ENCODE results near the gene UROC1.

UROC1 gene

DNA sequence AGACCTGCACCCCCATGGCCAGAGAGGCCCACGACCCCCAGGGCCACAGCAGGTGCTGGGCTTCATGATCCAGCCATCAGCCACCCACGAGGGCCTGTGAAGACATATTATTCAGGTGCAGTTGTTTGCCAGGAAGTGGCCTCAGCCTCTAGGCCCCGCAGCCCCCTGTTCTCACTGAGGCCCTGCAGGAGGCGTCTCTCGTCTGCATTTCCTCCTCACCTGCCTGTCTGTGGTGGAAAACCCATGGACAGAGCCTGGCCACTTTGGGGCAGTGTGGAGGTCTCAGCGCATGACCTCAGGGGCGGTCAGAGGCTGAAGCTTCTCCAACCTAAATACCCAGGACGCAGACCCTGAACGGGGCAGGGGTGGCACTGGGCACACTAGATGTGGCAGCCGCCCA lies 18.6 kb downstream of the UROC1 start:
- Histone ChIP-seq H3K4me1 (ENCODE audit: control insufficient read depth, insufficient read depth, low read depth, low read length) (peaks cover 2% of the 10 kb centered on the region), H3K4ac (ENCODE audit: low read depth in 1 of 2, low read length in 2 of 2) (no peak overlapping the region), H3K27me3 (ENCODE audit: control insufficient read depth in 1 of 2, insufficient read depth in 1 of 2, low read length in 2 of 2) (peaks cover 4 to 18% of the 10 kb centered on the region in 2 experiments), H3K79me1 (replicated peaks; ENCODE audit: low read length, poor library complexity, severe bottlenecking) (no peaks in the 10 kb centered on the region), H2BK15ac (ENCODE audit: low read depth, poor library complexity, severe bottlenecking) (no peak overlapping the region), H2AK5ac (ENCODE audit: low read length, severe bottlenecking) (no peak overlapping the region), H2BK12ac (ENCODE audit: low read length in 2 of 2) (no peak overlapping the region), H2BK120ac (ENCODE audit: low read depth, low read length) (no peak overlapping the region), H4K91ac (ENCODE audit: low read length) (no peak overlapping the region), H2BK5ac (ENCODE audit: low read depth, low read length, poor library complexity, severe bottlenecking) (no peak overlapping the region), H3K9ac (ENCODE audit: low read length) (no peak overlapping the region), H3K14ac (ENCODE audit: low read length in 2 of 2) (no peak overlapping the region), H3K23ac (ENCODE audit: low read length in 2 of 2) (no peak overlapping the region), H3K4me3 (ENCODE audit: insufficient read depth in 1 of 2, low read depth in 1 of 2, low read length in 2 of 2) (no peak overlapping the region), H3K4me2 (ENCODE audit: low read length, poor library complexity, severe bottlenecking) (no peak overlapping the region), H3K9me3 (ENCODE audit: control insufficient read depth, low read length) (no peaks in the 10 kb centered on the region), H4K8ac (ENCODE audit: low read length) (no peak overlapping the region), H2AFZ (ENCODE audit: low read depth, low read length) (no peak overlapping the region), H3K18ac (ENCODE audit: low read depth in 1 of 2, low read length in 2 of 2) (no peak overlapping the region), H3K27ac (ENCODE audit: low read length, poor library complexity, severe bottlenecking) (no peak overlapping the region), H3K36me3 (ENCODE audit: control insufficient read depth in 1 of 2, insufficient read depth in 2 of 2, low read depth in 1 of 2, low read length in 2 of 2) (no peaks in the 10 kb centered on the region)
- WGBS = 73% methylated on average over 10 of the region's 10 CpGs
- no peak for DNase-seq

DNA sequence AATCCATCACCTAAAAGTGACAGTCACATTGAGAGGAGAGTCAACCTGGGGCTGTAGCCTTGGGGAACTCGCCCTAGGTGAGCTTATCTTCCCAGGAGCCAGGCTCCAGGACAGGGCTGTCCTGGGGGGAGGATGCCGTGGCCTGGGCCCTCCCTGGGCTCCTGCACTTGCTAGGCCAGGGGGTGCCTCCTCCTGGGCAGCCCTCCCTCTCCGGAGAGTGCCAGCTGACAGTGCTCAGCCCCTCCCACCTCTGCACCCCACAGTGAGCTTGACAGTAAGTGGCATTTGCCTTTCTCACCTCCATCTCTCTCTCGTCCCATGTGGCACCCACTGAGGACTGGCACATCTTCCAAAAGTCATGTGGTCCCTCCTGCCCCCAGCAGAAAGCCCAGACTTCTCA lies 19.1 kb downstream of the UROC1 start:
- Histone ChIP-seq H3K79me1 (replicated peaks; ENCODE audit: low read length, poor library complexity, severe bottlenecking) (no peaks in the 10 kb centered on the region), H3K9me3 (ENCODE audit: control insufficient read depth, low read length) (no peaks in the 10 kb centered on the region), H2AFZ (ENCODE audit: low read depth, low read length) (no peak overlapping the region), H2BK12ac (ENCODE audit: low read length in 2 of 2) (no peak overlapping the region), H3K23ac (ENCODE audit: low read length in 2 of 2) (no peak overlapping the region), H3K9ac (ENCODE audit: low read length) (no peak overlapping the region), H3K4me3 (ENCODE audit: insufficient read depth in 1 of 2, low read depth in 1 of 2, low read length in 2 of 2) (no peak overlapping the region), H3K36me3 (ENCODE audit: control insufficient read depth in 1 of 2, insufficient read depth in 2 of 2, low read depth in 1 of 2, low read length in 2 of 2) (no peaks in the 10 kb centered on the region), H3K4me1 (ENCODE audit: control insufficient read depth, insufficient read depth, low read depth, low read length) (peaks cover 2% of the 10 kb centered on the region), H3K18ac (ENCODE audit: low read depth in 1 of 2, low read length in 2 of 2) (no peak overlapping the region), H2BK120ac (ENCODE audit: low read depth, low read length) (no peak overlapping the region), H4K91ac (ENCODE audit: low read length) (no peak overlapping the region), H2BK5ac (ENCODE audit: low read depth, low read length, poor library complexity, severe bottlenecking) (no peak overlapping the region), H2BK15ac (ENCODE audit: low read depth, poor library complexity, severe bottlenecking) (no peak overlapping the region), H3K14ac (ENCODE audit: low read length in 2 of 2) (no peak overlapping the region), H3K4me2 (ENCODE audit: low read length, poor library complexity, severe bottlenecking) (no peak overlapping the region), H3K27me3 (ENCODE audit: control insufficient read depth in 1 of 2, insufficient read depth in 1 of 2, low read length in 2 of 2) (peaks cover 0 to 14% of the 10 kb centered on the region in 2 experiments), H4K8ac (ENCODE audit: low read length) (no peak overlapping the region), H3K27ac (ENCODE audit: low read length, poor library complexity, severe bottlenecking) (no peak overlapping the region), H3K4ac (ENCODE audit: low read depth in 1 of 2, low read length in 2 of 2) (no peak overlapping the region), H2AK5ac (ENCODE audit: low read length, severe bottlenecking) (no peak overlapping the region)
- WGBS = 59% methylated on average over 4 of the region's 4 CpGs
- no peak for DNase-seq

DNA sequence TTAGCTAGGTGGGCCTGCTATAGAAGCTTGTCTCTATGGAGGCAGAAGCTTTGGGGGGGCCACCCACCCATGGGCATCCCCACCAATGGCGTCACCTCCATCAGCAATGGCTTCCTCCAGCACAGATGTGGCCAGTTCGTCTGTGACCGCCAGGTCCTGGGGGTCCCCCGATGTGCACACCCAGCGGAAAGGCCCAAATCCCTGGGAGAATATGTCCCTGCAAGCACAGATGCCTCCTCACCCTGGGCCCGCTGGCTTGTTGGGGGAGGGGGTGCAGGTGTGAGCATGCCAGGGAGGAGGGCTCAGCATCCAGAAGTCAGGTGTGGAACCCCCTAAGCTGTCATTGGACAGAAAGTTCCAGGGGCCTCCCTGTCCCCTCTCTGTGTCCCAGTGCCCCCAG lies 19.6 kb downstream of the UROC1 start:
- H3K23ac ChIP-seq (ENCODE audit: low read length in 2 of 2) = no peak overlapping the region

DNA sequence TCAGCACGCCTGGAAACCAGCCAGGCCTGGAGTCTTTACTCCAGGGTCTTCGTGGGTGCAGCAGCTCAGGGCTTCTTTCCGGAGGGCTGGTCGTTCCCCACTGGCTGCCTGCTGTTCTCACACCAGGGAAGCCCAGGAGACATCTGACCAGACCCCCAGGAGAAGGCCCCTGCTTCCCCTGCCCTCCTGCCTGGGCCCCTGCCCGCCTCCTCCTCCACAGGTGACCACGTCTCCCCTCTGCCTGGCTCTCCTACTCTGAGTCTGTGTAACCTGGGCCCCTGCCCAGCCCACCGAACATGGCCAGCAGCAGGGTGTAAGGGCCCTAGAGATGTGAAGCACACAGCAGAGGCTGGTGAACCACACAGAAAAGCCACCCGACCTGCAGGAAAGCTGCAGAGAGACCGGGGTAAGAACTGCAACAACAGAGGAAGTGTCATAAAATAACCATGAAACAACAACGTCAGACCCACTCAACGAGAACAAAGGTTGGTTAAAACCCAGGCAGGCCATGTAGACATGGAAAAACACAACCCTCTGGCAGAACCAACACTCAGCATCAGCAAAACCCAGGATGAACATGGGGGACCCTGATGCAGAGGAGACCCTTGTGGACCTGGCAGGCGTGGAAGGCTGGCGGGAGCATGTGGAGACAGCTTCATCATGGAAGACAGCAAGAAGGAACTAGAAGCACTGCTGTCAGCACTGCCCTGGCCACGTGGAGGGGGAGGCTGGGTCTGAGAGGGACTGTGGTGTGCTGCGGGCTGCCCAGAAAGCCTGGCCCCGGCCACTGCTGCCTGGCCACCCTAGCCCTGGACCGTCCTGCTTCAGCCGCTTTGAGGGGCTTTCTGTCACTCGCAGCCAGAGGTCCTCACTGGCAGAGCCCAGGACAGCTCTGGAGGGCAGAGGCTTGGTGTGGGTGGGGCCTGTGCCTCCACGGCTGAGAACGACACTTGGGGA lies 20.4 kb downstream of the UROC1 start:
- no peak overlapping the region for H3K4me2 ChIP-seq (ENCODE audit: low read length, poor library complexity, severe bottlenecking)
- H3K23ac ChIP-seq (ENCODE audit: low read length in 2 of 2) = no peak overlapping the region
- H2BK12ac ChIP-seq (ENCODE audit: low read length in 2 of 2) = no peak overlapping the region
- peaks cover 0 to 18% of the 10 kb centered on the region in 2 experiments for H3K27me3 ChIP-seq (ENCODE audit: control insufficient read depth in 1 of 2, insufficient read depth in 1 of 2, low read length in 2 of 2)
- no peak overlapping the region for H3K4ac ChIP-seq (ENCODE audit: low read depth in 1 of 2, low read length in 2 of 2)
- DNase-seq = no peak
- WGBS = 71% methylated on average over 20 of the region's 21 CpGs
- no peak overlapping the region for H2AFZ ChIP-seq (ENCODE audit: low read depth, low read length)
- H3K4me3 ChIP-seq (ENCODE audit: insufficient read depth in 1 of 2, low read depth in 1 of 2, low read length in 2 of 2) = no peak overlapping the region
- H3K9me3 ChIP-seq (ENCODE audit: control insufficient read depth, low read length) = no peaks in the 10 kb centered on the region
- H3K9ac ChIP-seq (ENCODE audit: low read length) = no peak overlapping the region
- H2BK15ac ChIP-seq (ENCODE audit: low read depth, poor library complexity, severe bottlenecking) = no peak overlapping the region
- H4K8ac ChIP-seq (ENCODE audit: low read length) = no peak overlapping the region
- no peaks in the 10 kb centered on the region for H3K36me3 ChIP-seq (ENCODE audit: control insufficient read depth in 1 of 2, insufficient read depth in 2 of 2, low read depth in 1 of 2, low read length in 2 of 2)
- no peak overlapping the region for H2BK120ac ChIP-seq (ENCODE audit: low read depth, low read length)
- no peak overlapping the region for H3K18ac ChIP-seq (ENCODE audit: low read depth in 1 of 2, low read length in 2 of 2)
- no peak overlapping the region for H3K27ac ChIP-seq (ENCODE audit: low read length, poor library complexity, severe bottlenecking)
- no peak overlapping the region for H2AK5ac ChIP-seq (ENCODE audit: low read length, severe bottlenecking)
- no peak overlapping the region for H2BK5ac ChIP-seq (ENCODE audit: low read depth, low read length, poor library complexity, severe bottlenecking)
- peaks cover 2% of the 10 kb centered on the region for H3K4me1 ChIP-seq (ENCODE audit: control insufficient read depth, insufficient read depth, low read depth, low read length)
- no peaks in the 10 kb centered on the region for H3K79me1 ChIP-seq (replicated peaks; ENCODE audit: low read length, poor library complexity, severe bottlenecking)
- no peak overlapping the region for H3K14ac ChIP-seq (ENCODE audit: low read length in 2 of 2)
- no peak overlapping the region for H4K91ac ChIP-seq (ENCODE audit: low read length)

More for the DNA sequence above, 19.6 kb downstream of the UROC1 start:
- H3K9ac ChIP-seq (ENCODE audit: low read length) = no peak overlapping the region
- no peak overlapping the region for H2BK12ac ChIP-seq (ENCODE audit: low read length in 2 of 2)
- no peak overlapping the region for H3K4ac ChIP-seq (ENCODE audit: low read depth in 1 of 2, low read length in 2 of 2)
- H3K79me1 ChIP-seq (replicated peaks; ENCODE audit: low read length, poor library complexity, severe bottlenecking) = no peaks in the 10 kb centered on the region
- no peaks in the 10 kb centered on the region for H3K36me3 ChIP-seq (ENCODE audit: control insufficient read depth in 1 of 2, insufficient read depth in 2 of 2, low read depth in 1 of 2, low read length in 2 of 2)
- H3K4me1 ChIP-seq (ENCODE audit: control insufficient read depth, insufficient read depth, low read depth, low read length) = peaks cover 2% of the 10 kb centered on the region
- no peak overlapping the region for H2BK120ac ChIP-seq (ENCODE audit: low read depth, low read length)
- no peak overlapping the region for H2AK5ac ChIP-seq (ENCODE audit: low read length, severe bottlenecking)
- no peak overlapping the region for H3K18ac ChIP-seq (ENCODE audit: low read depth in 1 of 2, low read length in 2 of 2)
- H3K4me2 ChIP-seq (ENCODE audit: low read length, poor library complexity, severe bottlenecking) = no peak overlapping the region
- no peak overlapping the region for H3K4me3 ChIP-seq (ENCODE audit: insufficient read depth in 1 of 2, low read depth in 1 of 2, low read length in 2 of 2)
- no peak overlapping the region for H4K8ac ChIP-seq (ENCODE audit: low read length)
- DNase-seq = no peak
- H3K27me3 ChIP-seq (ENCODE audit: control insufficient read depth in 1 of 2, insufficient read depth in 1 of 2, low read length in 2 of 2) = peaks cover 0 to 17% of the 10 kb centered on the region in 2 experiments
- no peak overlapping the region for H2BK15ac ChIP-seq (ENCODE audit: low read depth, poor library complexity, severe bottlenecking)
- H3K27ac ChIP-seq (ENCODE audit: low read length, poor library complexity, severe bottlenecking) = no peak overlapping the region
- no peaks in the 10 kb centered on the region for H3K9me3 ChIP-seq (ENCODE audit: control insufficient read depth, low read length)
- H4K91ac ChIP-seq (ENCODE audit: low read length) = no peak overlapping the region
- H2AFZ ChIP-seq (ENCODE audit: low read depth, low read length) = no peak overlapping the region
- no peak overlapping the region for H3K14ac ChIP-seq (ENCODE audit: low read length in 2 of 2)
- WGBS = 92% methylated on average over 6 of the region's 6 CpGs
- no peak overlapping the region for H2BK5ac ChIP-seq (ENCODE audit: low read depth, low read length, poor library complexity, severe bottlenecking)
